NCI-H460 (cell line): ENCODE data around the gene GLI3. TPM values are rescaled to one million over a fixed set of nuclear protein-coding genes. Genes with fewer than 3 reads are reported as not detected.

Source experiments
- DNase-seq: peaks from one replicate; pipeline ENCODE4 v3.0.0-alpha.2; 2016; ENCODE audit warnings: low read depth; ENCODE audit errors: extremely low read depth
- total RNA-seq: library from RNA; depleted of rRNA; stranded (reverse); fragments of >200 nt; shearing (Covaris generic); gene quantifications from 2 replicates; pipeline ENCODE4 v1.2.3, GENCODE V29; 2014

GLI3 gene
- total RNA-seq, 1 experiment from 2014 or later, result 3.0 TPM

DNA sequence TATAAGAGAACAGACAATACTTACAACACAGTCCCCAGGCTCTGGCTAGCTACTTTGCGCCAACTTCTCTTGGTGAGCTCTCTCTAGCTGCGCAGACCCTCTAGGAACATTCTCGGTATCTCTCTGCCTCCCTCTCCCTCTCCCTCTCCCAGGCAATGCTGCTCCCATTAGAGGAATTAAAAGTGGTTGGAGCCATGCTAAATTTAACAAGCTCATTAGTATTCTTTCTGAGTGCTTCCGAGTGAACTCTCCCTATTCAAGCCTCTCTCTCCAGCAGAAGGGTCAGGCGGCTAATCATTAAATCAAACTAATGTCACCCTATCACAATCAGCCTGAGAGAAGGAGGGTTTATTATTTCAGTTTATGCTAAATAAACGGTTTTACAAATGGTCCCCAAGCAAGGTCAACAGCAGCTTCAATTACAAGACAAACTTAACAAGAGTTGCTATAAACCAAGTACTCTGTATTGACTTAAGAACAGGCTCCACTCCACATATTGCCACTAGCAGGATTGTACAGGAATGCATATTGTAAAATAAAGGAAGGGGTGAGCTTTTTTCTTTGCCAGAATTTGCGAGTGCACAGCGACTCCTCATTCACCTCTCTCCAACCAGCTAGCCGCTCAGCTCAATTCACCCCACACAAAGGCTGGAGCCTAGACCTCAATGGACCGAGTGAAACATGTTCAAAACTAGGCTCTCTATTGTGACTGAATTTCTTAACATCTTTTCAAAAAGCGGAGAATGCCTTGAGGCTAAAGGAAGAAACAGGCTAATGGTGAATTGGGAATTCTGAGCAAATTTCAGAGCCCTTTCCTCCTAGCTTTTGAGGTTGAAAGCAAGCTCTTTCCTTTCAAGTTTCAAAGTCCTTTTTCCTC, 84.4 kb downstream of the GLI3 start:
- no peak for DNase-seq

GRCh38 chr7:42151309-42151708, 85.7 kb downstream of the GLI3 start:
- no peak for DNase-seq

DNA sequence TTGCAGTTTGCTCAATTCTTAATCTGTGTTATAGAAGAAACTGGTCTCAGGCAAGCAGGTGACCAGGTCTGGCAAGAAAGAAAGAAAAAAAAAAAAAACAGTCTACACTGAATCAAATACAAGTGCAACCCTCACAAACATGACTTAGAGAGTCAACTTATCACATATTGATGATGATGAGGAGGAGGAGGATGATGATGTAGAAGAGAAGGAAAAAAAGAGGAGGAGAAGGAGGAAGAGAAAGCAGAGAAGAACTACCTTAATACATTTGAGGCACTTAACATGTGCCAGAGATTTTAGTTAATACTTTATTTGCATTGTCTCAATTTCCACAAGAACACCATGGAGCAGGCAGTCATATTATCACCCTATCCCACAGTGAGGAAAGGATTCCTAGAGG, 91.5 kb downstream of the GLI3 start:
- no peak for DNase-seq

GRCh38 chr7:42144604-42145003, 92.4 kb downstream of the GLI3 start:
- DNase-seq, result no peak

- no peak for DNase-seq
Observed at GRCh38 chr7:42143711-42144600, 93.1 kb downstream of the GLI3 start.

GRCh38 chr7:42142089-42142488, 94.9 kb downstream of the GLI3 start:
- no peak for DNase-seq

- no peak for DNase-seq
Observed at GRCh38 chr7:42139751-42140150, 97.3 kb downstream of the GLI3 start.

DNA sequence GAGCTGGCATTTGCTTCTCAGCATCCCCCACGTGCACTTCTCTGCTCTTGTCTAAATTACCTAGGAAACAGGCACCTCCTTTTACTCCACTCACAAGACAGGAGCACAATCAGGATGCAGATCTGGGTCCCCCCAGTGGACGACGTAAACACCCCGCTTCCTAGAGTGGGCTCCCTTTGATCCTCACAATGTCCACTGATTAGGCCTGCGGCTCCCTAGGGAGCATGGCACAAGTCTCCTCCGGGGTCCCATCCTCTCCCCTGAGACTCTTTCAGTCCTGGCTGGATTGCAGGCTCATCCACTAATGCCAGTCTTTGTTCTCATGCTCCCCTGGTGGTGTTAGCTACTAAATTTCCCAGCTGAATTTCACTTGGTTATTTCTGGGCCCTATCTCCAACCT, 98.3 kb downstream of the GLI3 start:
- no peak for DNase-seq

GRCh38 chr7:42137941-42138340, 99.1 kb downstream of the GLI3 start:
- DNase-seq, result no peak

DNA sequence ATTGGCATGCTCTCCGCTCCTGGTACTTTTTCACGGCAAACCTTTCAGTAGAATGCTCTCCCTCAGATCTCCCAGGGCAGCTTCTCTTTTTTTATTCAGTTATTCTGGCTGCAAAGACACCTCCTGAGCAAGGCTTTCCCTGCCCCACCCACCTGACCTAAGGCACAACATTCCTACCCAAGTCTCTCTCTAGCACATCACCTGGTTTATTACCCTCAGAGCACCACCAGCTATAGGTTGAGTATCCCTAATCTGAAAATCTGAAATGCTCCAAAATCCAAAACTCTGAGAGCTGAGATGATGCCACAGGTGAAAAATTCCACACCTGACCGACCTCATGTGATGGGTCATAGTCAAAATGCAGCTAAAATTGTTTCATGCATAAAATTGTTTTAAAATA, 99.6 kb downstream of the GLI3 start:
- DNase-seq, result no peak

DNA sequence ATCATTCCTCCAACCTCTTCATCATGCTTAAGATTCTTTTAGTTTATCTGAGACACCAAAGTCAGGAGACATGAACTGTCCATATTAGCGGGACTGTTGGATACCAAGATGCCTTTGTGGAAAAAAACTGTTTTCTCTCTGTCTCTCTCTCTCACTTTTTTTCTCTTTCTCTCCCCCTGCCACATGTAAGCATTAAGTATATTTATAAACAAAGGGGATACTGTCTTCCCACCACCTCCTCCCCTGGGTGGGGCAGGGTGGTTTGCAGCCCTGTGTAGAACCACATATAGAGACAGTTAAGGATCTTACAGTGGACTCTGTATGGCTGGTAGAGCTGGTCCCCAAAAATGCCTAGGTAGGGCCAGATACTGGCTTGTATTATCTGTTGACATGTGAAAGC, 101.3 kb downstream of the GLI3 start:
- no peak for DNase-seq

DNA sequence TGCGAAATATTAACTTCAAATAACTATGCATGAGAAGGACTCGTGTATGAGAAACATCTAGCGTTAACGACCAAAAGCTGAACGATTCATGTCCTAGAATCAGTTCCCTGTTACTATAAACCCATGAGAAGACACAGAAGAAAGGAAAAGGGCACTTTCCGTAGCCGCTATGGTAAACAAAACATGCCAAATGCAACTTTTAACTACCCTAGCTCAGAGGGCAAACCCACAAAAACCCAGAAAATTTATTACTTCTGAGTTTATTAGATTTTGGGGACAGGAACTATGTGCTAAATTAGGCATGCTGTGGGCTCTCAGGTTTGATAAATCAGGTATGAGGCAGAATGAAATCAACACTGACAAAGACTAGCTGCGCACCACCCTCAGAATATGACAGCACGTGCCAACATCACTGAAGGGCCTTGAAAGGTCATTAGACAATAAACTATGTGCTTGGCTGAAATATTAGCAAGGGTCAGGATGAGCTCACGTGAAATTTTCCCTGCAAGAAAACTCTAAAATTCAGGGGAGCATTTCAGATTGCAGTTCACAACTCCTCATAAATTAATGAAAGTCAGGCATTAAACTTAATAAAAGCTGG, 102.6 kb downstream of the GLI3 start:
- no peak for DNase-seq

DNA sequence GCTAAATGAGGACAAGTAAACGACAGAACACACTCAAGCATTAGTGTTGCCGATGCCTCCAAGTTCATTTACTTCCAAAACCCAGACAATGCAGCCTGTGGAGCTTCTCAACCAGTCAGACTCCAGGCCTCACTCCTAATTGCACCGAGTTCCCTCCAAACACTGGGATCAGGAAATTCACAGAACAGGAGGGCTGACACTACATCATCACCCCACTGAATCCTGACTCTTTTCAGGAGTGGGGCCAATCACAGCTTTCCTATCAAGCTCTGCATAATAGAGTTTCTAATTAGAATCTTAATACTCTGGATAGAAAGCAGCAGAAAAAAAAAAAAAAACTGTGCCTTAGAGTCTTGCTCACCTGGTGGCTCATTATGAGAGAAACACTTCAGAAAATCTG, 103.7 kb downstream of the GLI3 start:
- no peak for DNase-seq

DNA sequence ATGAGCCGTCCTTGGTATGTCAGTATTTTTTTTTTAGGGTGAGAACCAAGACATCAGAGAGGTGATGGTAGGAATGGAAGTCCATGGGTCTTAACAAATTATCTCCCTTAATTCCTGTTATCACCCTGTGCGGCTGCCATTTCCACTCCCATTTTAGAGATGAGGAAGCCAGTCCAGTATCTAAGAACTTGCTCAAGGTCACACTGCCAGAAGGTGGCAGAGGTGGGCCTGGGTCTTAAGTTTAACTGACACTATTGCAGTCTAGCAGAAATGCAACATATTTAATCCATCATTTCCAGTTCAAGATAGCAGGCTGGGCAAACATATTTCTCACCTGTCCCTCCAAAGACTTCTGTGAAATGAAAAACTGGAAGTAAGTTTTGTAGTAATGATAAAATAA, 108.3 kb downstream of the GLI3 start:
- no peak for DNase-seq

- DNase-seq, result no peak
Observed at GRCh38 chr7:42127232-42127622, 109.8 kb downstream of the GLI3 start.

DNA sequence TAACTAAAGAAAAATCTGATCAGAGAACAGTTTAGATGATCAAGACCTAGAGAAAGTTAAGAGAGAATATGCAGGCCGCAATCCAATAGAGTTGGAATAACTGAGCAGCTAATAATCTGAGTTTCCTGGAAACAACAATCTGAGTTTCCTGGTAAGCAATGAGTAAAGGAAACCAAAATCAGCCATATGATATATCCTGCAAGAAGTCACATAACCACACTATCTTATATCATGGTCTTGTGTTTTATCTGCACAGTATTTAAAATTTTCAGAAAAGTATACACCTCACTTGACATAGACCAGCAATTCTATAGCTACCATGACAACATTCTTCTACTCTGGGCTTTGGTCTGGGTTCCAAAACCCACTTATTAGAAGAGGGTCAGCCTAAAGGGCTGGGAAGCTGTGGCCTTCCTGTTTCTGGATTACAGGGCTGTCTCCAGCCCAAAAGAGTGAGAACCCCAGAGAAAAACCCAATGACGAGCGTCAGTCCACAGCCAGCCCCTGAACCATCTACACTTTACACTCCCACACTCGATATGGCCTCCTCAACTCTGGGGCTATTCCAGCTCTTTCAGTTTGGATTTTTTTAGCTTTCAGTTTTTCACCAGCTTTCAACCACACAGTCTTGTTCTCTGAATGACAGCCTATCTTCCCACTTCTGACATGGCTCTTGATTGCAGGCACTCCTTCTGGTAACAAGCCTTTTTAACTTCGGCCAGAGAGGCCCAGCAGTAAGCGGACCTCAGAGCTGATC, 110.4 kb downstream of the GLI3 start:
- no peak for DNase-seq

- no peak for DNase-seq
Observed at GRCh38 chr7:42125321-42125720, 111.7 kb downstream of the GLI3 start.

- no peak for DNase-seq
Observed at GRCh38 chr7:42123716-42124115, 113.3 kb downstream of the GLI3 start.

GRCh38 chr7:42120191-42120590, 116.8 kb downstream of the GLI3 start:
- no peak for DNase-seq

DNA sequence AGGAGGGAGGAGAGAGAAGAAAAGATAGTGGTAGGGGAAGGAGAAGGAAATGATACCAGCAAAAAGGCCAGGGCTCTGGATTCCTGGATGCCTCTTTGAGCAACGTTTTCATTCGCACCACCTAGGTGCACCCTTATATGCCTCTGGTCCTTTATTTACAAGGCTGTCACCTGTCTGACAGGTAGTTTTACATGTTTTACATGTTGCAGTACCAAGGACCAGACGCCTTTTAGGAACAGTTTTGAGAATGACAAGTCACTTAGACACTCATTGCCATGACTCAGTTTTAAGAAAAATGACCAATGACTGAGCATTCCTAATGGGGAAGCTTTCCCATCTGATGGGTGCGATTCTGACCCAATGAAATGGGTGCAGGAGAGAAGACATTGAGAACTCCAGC, 119.8 kb downstream of the GLI3 start:
- DNase-seq, result no peak

DNA sequence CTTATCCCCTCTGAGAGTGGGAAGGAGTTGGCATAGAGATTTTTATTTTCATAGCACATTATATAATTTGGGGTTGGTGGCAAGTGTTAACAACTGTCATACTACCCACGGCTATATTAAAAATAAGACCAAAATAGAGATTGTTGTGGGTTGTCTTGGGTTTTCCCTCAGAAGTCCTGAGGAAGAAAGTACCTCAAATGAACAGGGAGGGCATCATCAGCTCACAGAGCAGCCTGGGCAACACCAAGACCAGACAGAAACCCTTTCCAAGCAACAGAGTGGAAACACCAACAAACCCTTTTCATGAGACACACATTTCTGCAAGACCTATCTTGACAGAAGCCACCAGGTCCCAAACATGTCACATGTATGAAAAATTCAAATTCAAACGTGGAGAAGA, 121.2 kb downstream of the GLI3 start:
- no peak for DNase-seq
